Brain microvascular endothelial cell (primary cell): ENCODE data around the gene MIAT.

Source experiments
- DNase-seq: peaks from one replicate; pipeline ENCODE4 v3.0.0-alpha.2; 2020
- H3K27ac ChIP-seq: fragments of 250-450 bp; sonication (Bioruptor Pico); 2 replicates; pipeline ENCODE4 v1.5.1; 2020; ENCODE audit warnings: mild to moderate bottlenecking, moderate library complexity
- H3K27me3 ChIP-seq: fragments of 250-450 bp; sonication (Bioruptor Pico); replicated peaks from 2 replicates; pipeline ENCODE4 v1.5.1; 2020; ENCODE audit warnings: mild to moderate bottlenecking
- H3K36me3 ChIP-seq: fragments of 250-450 bp; sonication (Bioruptor Pico); replicated peaks from 2 replicates; pipeline ENCODE4 v1.5.1; 2020; ENCODE audit warnings: mild to moderate bottlenecking
- H3K4me3 ChIP-seq: 2 replicates; pipeline ENCODE4 v1.5.1; 2011; ENCODE audit warnings: low read depth, mild to moderate bottlenecking, control low read depth, low read length, moderate library complexity
- in situ Hi-C: cut with HindIII; loops from 2 replicates; pipeline ENCODE4 v1.10.0; 2017; ENCODE audit warnings: low sequenced_read_pairs, low pct_ligation_motif_present
- TF ChIP-seq, protein P1 (sequence below): IDR thresholded peaks from 2 replicates; pipeline ENCODE4 v1.5.1; 2011; ENCODE audit warnings: low read depth, mild to moderate bottlenecking, moderate library complexity, low read length, control low read depth, inconsistent platforms; ENCODE audit errors: missing control alignments

MIAT gene

GRCh38 chr22:26646158-26646557 lies 11.2 kb upstream of the MIAT start:
- in situ Hi-C loops = no loop called here
- H3K27ac ChIP-seq = no peak overlapping the region
- DNase-seq = peak; percentile 44
- H3K36me3 ChIP-seq = no peaks in the 10 kb centered on the region
- TF ChIP-seq, protein P1, sequence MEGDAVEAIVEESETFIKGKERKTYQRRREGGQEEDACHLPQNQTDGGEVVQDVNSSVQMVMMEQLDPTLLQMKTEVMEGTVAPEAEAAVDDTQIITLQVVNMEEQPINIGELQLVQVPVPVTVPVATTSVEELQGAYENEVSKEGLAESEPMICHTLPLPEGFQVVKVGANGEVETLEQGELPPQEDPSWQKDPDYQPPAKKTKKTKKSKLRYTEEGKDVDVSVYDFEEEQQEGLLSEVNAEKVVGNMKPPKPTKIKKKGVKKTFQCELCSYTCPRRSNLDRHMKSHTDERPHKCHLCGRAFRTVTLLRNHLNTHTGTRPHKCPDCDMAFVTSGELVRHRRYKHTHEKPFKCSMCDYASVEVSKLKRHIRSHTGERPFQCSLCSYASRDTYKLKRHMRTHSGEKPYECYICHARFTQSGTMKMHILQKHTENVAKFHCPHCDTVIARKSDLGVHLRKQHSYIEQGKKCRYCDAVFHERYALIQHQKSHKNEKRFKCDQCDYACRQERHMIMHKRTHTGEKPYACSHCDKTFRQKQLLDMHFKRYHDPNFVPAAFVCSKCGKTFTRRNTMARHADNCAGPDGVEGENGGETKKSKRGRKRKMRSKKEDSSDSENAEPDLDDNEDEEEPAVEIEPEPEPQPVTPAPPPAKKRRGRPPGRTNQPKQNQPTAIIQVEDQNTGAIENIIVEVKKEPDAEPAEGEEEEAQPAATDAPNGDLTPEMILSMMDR = no peak
- peaks cover 16% of the 10 kb centered on the region for H3K27me3 ChIP-seq
- H3K4me3 ChIP-seq = no peak overlapping the region

GRCh38 chr22:26648011-26648497 lies 9.3 kb upstream of the MIAT start:
- Histone ChIP-seq H3K27ac (no peak overlapping the region), H3K4me3 (no peak overlapping the region), H3K27me3 (peaks cover 23% of the 10 kb centered on the region), H3K36me3 (no peaks in the 10 kb centered on the region)
- no peak for DNase-seq
- TF ChIP-seq, protein P1 = no peak
- in situ Hi-C loops = no loop called here

DNA sequence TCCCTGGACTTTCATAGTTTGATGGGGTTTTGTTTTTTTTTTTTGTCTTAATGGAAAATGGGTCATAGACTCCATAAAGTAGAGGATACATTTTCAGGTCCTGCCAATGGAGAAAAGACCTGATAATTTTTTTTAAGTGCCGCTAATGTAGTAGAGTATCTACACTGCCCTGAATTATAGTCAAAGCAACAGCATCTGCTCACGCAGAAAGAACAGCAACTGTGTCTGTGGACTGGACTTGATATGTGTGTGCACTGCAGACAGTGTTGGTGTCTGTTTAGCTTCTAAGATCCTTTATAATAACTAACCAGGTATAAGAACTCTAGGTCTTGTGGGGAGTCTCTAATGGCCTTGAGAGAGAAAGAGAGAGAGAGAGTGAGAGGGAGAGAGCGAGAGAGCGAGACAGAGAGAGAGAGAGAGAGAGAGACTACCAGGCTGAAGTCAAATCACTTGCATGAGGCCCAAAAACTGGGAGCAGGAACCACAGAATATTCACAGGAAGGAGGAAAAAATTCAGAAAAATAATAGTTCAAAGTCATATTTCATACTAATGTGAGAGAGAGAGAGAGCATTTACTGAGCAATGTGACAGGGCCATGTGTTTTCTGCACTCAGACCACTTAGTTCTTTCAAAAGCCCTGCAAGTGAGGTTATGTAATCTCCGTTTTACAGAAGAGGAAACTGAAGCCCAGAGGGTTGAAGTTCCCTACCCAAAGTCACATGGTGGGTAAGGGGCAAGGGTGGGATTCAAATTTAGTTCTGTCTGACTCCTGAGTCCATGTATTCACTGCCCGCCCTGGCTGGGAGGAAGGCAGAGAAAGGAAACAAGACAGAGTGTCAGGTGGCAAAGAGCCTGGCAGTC lies 8.6 kb upstream of the MIAT start:
- TF ChIP-seq, protein P1 = no peak
- in situ Hi-C loops = no loop called here
- Histone ChIP-seq H3K27me3 (peaks cover 24% of the 10 kb centered on the region), H3K4me3 (no peak overlapping the region), H3K27ac (no peak overlapping the region), H3K36me3 (no peaks in the 10 kb centered on the region)
- DNase-seq = no peak

- in situ Hi-C loops = no loop called here
These were observed 6.5 kb upstream of the MIAT start for GRCh38 chr22:26650722-26651421.

GRCh38 chr22:26651815-26652214 lies 5.6 kb upstream of the MIAT start:
- TF ChIP-seq, protein P1 = no peak
- Histone ChIP-seq H3K36me3 (no peaks in the 10 kb centered on the region), H3K4me3 (no peak overlapping the region), H3K27me3 (peaks cover 27% of the 10 kb centered on the region), H3K27ac (no peak overlapping the region)
- no peak for DNase-seq
- in situ Hi-C loops = no loop called here

More at GRCh38 chr22:26650722-26651421, 6.5 kb upstream of the MIAT start:
- TF ChIP-seq, protein P1 = no peak
- Histone ChIP-seq H3K27me3 (peaks cover 27% of the 10 kb centered on the region), H3K27ac (no peak overlapping the region), H3K4me3 (no peak overlapping the region), H3K36me3 (no peaks in the 10 kb centered on the region)
- no peak for DNase-seq
